NT2/D1 (cell line): ENCODE results near the gene FER.

Experiments used
- DNase-seq: peaks from one replicate; pipeline ENCODE4 v3.0.0-alpha.2; 2011; ENCODE audit warnings: low read depth, low spot score
- H3K27me3 ChIP-seq: 2 replicates; pipeline ENCODE4 v1.6.0; 2011; ENCODE audit warnings: mild to moderate bottlenecking; ENCODE audit not compliant: insufficient read length, insufficient read depth
- H3K36me3 ChIP-seq: 2 replicates; pipeline ENCODE4 v1.6.1; 2011; ENCODE audit warnings: mild to moderate bottlenecking, low read length, mixed read lengths; ENCODE audit not compliant: insufficient read depth, insufficient read length
- H3K4me1 ChIP-seq: 2 replicates; pipeline ENCODE4 v1.5.1; 2011; ENCODE audit not compliant: insufficient read depth, insufficient read length
- H3K4me3 ChIP-seq: 2 replicates; pipeline ENCODE4 v1.5.1; 2011; ENCODE audit warnings: low read depth; ENCODE audit not compliant: insufficient read length
- H3K9ac ChIP-seq: 2 replicates; pipeline ENCODE4 v1.6.0; 2011; ENCODE audit warnings: low read depth; ENCODE audit not compliant: insufficient read length
- H3K9me3 ChIP-seq: 2 replicates; pipeline ENCODE4 v1.5.1; 2011; ENCODE audit warnings: mild to moderate bottlenecking, low read length; ENCODE audit not compliant: insufficient read depth
- SUZ12 ChIP-seq: IDR thresholded peaks from 2 replicates; pipeline ENCODE4 v1.6.1; 2011; ENCODE audit not compliant: insufficient read length, insufficient read depth; ENCODE audit errors: extremely low read depth
- YY1 ChIP-seq: IDR thresholded peaks from 2 replicates; pipeline ENCODE4 v1.6.1; 2011; ENCODE audit not compliant: insufficient read length, insufficient read depth
- ZNF274 ChIP-seq: IDR thresholded peaks from 2 replicates; pipeline ENCODE4 v1.6.1; 2011; ENCODE audit warnings: mild to moderate bottlenecking, low read depth, low read length

The FER gene

GRCh38 chr5:109102096-109102690, 354.5 kb downstream of the FER start:
- Histone ChIP-seq H3K27me3 (no peaks in the 10 kb centered on the region), H3K9ac (no peak overlapping the region), H3K4me1 (no peaks in the 10 kb centered on the region), H3K36me3 (no peaks in the 10 kb centered on the region), H3K9me3 (no peaks in the 10 kb centered on the region), H3K4me3 (no peak overlapping the region)
- DNase-seq = no peak
- TF ChIP-seq YY1 = no peak
- no peak for TF ChIP-seq SUZ12
- TF ChIP-seq ZNF274 = no peak

- H3K27me3 ChIP-seq = no peaks in the 10 kb centered on the region
- no peak overlapping the region for H3K9ac ChIP-seq
- no peak for DNase-seq
- H3K9me3 ChIP-seq = no peaks in the 10 kb centered on the region
- no peak for TF ChIP-seq SUZ12
- no peak for TF ChIP-seq ZNF274
- TF ChIP-seq YY1 = no peak
- H3K4me3 ChIP-seq = no peak overlapping the region
- no peaks in the 10 kb centered on the region for H3K4me1 ChIP-seq
- H3K36me3 ChIP-seq = no peaks in the 10 kb centered on the region
Observed at GRCh38 chr5:109105631-109106267, 358.1 kb downstream of the FER start.

GRCh38 chr5:109111680-109112079, 364.0 kb downstream of the FER start:
- Histone ChIP-seq H3K36me3 (no peaks in the 10 kb centered on the region), H3K9ac (no peak overlapping the region), H3K27me3 (no peaks in the 10 kb centered on the region), H3K4me1 (no peaks in the 10 kb centered on the region), H3K4me3 (no peak overlapping the region), H3K9me3 (no peaks in the 10 kb centered on the region)
- TF ChIP-seq ZNF274 (no peak), SUZ12 (no peak), YY1 (no peak)
- no peak for DNase-seq

- Histone ChIP-seq H3K27me3 (no peaks in the 10 kb centered on the region), H3K4me1 (no peaks in the 10 kb centered on the region), H3K9ac (no peak overlapping the region), H3K4me3 (no peak overlapping the region), H3K36me3 (no peaks in the 10 kb centered on the region), H3K9me3 (no peaks in the 10 kb centered on the region)
- DNase-seq = no peak
- TF ChIP-seq SUZ12 (no peak), ZNF274 (no peak), YY1 (no peak)
Observed at GRCh38 chr5:109113608-109114007, 365.9 kb downstream of the FER start.

- Histone ChIP-seq H3K4me3 (no peak overlapping the region), H3K9me3 (no peaks in the 10 kb centered on the region), H3K4me1 (no peaks in the 10 kb centered on the region), H3K27me3 (no peaks in the 10 kb centered on the region), H3K9ac (no peak overlapping the region), H3K36me3 (no peaks in the 10 kb centered on the region)
- no peak for DNase-seq
- no peak for TF ChIP-seq YY1
- no peak for TF ChIP-seq ZNF274
- no peak for TF ChIP-seq SUZ12
Observed at GRCh38 chr5:109121225-109121624, 373.5 kb downstream of the FER start.

GRCh38 chr5:109125755-109126429, 378.2 kb downstream of the FER start:
- Histone ChIP-seq H3K4me1 (no peaks in the 10 kb centered on the region), H3K9ac (no peak overlapping the region), H3K9me3 (no peaks in the 10 kb centered on the region), H3K4me3 (no peak overlapping the region), H3K36me3 (no peaks in the 10 kb centered on the region), H3K27me3 (no peaks in the 10 kb centered on the region)
- TF ChIP-seq YY1 (no peak), SUZ12 (no peak), ZNF274 (no peak)
- no peak for DNase-seq

- Histone ChIP-seq H3K4me3 (no peak overlapping the region), H3K9ac (no peak overlapping the region), H3K9me3 (no peaks in the 10 kb centered on the region), H3K36me3 (no peaks in the 10 kb centered on the region), H3K4me1 (no peaks in the 10 kb centered on the region), H3K27me3 (no peaks in the 10 kb centered on the region)
- no peak for TF ChIP-seq ZNF274
- no peak for TF ChIP-seq YY1
- TF ChIP-seq SUZ12 = no peak
- DNase-seq = no peak
Observed at GRCh38 chr5:109126481-109126880, 378.8 kb downstream of the FER start.
